ENCODE results near the gene CAMLG. TPM values are rescaled to one million over a fixed set of nuclear protein-coding genes. Genes with fewer than 3 reads are reported as not detected.

Gene CAMLG
- total and polyA plus RNA-seq, 2 of the 13 experiments (the other 11 are each of a cell fraction or from before 2014, with no cell fraction given), result 14.2 to 19.8 TPM

DNA sequence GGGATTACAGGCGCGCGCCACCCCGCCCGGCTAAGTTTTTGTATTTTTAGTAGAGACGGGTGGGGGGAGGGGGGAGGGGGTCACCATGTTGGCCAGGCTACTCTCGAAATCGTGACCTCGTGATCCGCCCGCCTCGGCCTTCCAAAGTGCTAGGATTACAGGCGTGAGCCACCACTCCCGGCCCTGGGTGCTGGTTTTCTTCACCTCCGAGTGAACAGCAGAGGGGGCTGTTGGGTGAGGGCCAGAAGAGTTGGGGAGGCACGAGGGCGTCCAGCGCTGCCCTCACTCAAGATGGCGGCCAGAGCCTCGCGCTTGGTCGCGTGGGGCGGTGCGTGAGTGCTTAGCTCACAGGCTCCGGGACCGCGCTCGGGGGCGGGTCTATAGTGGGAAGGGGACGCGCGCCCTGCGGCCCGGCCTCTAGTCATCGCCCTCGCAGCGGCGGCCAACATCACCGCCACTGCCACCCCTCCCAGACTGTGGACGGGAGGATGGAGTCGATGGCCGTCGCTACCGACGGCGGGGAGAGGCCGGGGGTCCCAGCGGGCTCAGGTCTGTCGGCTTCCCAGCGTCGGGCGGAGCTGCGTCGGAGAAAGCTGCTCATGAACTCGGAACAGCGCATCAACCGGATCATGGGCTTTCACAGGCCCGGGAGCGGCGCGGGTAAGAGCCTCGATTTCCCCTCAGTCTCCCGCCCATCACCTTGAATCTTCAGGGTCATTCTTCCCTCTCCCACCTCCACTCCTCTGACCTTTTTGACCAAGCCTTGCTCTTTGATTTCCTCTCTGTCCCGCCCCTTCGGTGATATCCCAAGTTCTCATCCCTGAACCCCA lies at the start of gene CAMLG (continued):
- TF ChIP-seq ATF7 (IDR thresholded peaks at IDR 0.05) (no peak), ATF7 (CRISPR knock-in tag; IDR thresholded peaks at IDR 0.05) (peak; percentile 76), PTBP1 (IDR thresholded peaks at IDR 0.05; ENCODE audit: low read depth, low read length, poor library complexity, severe bottlenecking) (no peak), KLF9 (CRISPR knock-in tag; IDR thresholded peaks at IDR 0.05; ENCODE audit: low read depth) (0 out of 2 replicates have a peak, but pooled peaks have one; percentile 56), ZNF484 (CRISPR knock-in tag; IDR thresholded peaks at IDR 0.05; ENCODE audit: borderline replicate concordance, low read depth) (no peak), ZNF776 (CRISPR knock-in tag; IDR thresholded peaks at IDR 0.05) (peak; percentile 67), ZNF17 (CRISPR knock-in tag; IDR thresholded peaks at IDR 0.05) (no peak), MBD4 (IDR thresholded peaks at IDR 0.05; ENCODE audit: borderline replicate concordance, low read length) (no peak), RXRB (CRISPR knock-in tag; IDR thresholded peaks at IDR 0.05; ENCODE audit: borderline replicate concordance) (peak; percentile 85), SMAD1 (CRISPR knock-in tag; IDR thresholded peaks at IDR 0.05; ENCODE audit: borderline replicate concordance, low read depth) (peak; percentile 93; the same call in 1 of the 2 replicates), KDM5A (IDR thresholded peaks at IDR 0.05; ENCODE audit: borderline replicate concordance, low read length) (no peak; the same call in 1 of the 2 replicates), SAP130 (CRISPR knock-in tag; IDR thresholded peaks at IDR 0.05; ENCODE audit: low read depth) (peak; percentile 96), MIXL1 (CRISPR knock-in tag; IDR thresholded peaks at IDR 0.05) (peak; percentile 83), SP4 (CRISPR knock-in tag; IDR thresholded peaks at IDR 0.05) (peak; percentile 91), MAF1 (CRISPR knock-in tag; IDR thresholded peaks at IDR 0.05; ENCODE audit: borderline replicate concordance) (peak; percentile 75; the same call in 1 of the 2 replicates), EED (CRISPR knock-in tag; IDR thresholded peaks at IDR 0.05) (peak; percentile 93; the same call in 1 of the 2 replicates), MAFF (IDR thresholded peaks at IDR 0.05; ENCODE audit: low read depth, low read length) (no peak)
- TF ChIP-seq, protein P1, sequence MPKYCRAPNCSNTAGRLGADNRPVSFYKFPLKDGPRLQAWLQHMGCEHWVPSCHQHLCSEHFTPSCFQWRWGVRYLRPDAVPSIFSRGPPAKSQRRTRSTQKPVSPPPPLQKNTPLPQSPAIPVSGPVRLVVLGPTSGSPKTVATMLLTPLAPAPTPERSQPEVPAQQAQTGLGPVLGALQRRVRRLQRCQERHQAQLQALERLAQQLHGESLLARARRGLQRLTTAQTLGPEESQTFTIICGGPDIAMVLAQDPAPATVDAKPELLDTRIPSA (CRISPR knock-in tag; IDR thresholded peaks at IDR 0.05; ENCODE audit: borderline replicate concordance), result peak; percentile 76; the same call in 1 of the 2 replicates
- TF ChIP-seq, protein P2, sequence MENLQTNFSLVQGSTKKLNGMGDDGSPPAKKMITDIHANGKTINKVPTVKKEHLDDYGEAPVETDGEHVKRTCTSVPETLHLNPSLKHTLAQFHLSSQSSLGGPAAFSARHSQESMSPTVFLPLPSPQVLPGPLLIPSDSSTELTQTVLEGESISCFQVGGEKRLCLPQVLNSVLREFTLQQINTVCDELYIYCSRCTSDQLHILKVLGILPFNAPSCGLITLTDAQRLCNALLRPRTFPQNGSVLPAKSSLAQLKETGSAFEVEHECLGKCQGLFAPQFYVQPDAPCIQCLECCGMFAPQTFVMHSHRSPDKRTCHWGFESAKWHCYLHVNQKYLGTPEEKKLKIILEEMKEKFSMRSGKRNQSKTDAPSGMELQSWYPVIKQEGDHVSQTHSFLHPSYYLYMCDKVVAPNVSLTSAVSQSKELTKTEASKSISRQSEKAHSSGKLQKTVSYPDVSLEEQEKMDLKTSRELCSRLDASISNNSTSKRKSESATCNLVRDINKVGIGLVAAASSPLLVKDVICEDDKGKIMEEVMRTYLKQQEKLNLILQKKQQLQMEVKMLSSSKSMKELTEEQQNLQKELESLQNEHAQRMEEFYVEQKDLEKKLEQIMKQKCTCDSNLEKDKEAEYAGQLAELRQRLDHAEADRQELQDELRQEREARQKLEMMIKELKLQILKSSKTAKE (CRISPR knock-in tag; IDR thresholded peaks at IDR 0.05; ENCODE audit: borderline replicate concordance), result no peak
- TF ChIP-seq, protein P3, sequence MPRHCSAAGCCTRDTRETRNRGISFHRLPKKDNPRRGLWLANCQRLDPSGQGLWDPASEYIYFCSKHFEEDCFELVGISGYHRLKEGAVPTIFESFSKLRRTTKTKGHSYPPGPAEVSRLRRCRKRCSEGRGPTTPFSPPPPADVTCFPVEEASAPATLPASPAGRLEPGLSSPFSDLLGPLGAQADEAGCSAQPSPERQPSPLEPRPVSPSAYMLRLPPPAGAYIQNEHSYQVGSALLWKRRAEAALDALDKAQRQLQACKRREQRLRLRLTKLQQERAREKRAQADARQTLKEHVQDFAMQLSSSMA (CRISPR knock-in tag; IDR thresholded peaks at IDR 0.05), result peak; percentile 72; the same call in 1 of the 2 replicates
- TF ChIP-seq, protein P4, sequence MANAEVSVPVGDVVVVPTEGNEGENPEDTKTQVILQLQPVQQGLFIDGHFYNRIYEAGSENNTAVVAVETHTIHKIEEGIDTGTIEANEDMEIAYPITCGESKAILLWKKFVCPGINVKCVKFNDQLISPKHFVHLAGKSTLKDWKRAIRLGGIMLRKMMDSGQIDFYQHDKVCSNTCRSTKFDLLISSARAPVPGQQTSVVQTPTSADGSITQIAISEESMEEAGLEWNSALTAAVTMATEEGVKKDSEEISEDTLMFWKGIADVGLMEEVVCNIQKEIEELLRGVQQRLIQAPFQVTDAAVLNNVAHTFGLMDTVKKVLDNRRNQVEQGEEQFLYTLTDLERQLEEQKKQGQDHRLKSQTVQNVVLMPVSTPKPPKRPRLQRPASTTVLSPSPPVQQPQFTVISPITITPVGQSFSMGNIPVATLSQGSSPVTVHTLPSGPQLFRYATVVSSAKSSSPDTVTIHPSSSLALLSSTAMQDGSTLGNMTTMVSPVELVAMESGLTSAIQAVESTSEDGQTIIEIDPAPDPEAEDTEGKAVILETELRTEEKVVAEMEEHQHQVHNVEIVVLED (CRISPR knock-in tag; IDR thresholded peaks at IDR 0.05; ENCODE audit: borderline replicate concordance), result peak; percentile 98
- TF ChIP-seq, protein P5, sequence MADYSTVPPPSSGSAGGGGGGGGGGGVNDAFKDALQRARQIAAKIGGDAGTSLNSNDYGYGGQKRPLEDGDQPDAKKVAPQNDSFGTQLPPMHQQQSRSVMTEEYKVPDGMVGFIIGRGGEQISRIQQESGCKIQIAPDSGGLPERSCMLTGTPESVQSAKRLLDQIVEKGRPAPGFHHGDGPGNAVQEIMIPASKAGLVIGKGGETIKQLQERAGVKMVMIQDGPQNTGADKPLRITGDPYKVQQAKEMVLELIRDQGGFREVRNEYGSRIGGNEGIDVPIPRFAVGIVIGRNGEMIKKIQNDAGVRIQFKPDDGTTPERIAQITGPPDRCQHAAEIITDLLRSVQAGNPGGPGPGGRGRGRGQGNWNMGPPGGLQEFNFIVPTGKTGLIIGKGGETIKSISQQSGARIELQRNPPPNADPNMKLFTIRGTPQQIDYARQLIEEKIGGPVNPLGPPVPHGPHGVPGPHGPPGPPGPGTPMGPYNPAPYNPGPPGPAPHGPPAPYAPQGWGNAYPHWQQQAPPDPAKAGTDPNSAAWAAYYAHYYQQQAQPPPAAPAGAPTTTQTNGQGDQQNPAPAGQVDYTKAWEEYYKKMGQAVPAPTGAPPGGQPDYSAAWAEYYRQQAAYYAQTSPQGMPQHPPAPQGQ (CRISPR knock-in tag; IDR thresholded peaks at IDR 0.05; ENCODE audit: borderline replicate concordance), result no peak
